ENCODE results near the gene LRRN2. TPM values are rescaled to one million over a fixed set of nuclear protein-coding genes. Genes with fewer than 3 reads are reported as not detected.

LRRN2 gene
- total and polyA plus RNA-seq, 9 of the 15 experiments (the other 6 are each of a cell fraction or from before 2014, with no cell fraction given), result 0.05 TPM; not detected in 8

DNA sequence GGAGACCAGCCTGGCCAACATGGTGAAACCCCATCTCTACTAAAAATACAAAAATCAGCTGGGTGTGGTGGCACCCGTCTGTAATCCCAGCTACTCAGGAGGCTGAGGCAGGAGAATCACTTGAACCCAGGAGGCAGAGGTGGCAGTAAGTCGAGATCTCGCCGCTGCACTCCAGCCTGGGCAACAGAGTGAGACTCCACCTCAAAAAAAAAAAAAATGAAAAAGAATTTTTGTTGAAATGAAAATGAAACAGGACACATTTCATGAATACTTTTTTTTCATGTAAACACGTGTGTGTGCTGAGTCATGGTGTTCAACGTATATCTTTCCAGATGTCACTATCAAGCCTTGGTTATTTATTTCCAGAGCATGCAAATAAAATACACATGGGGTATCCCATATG is 5.8 kb upstream of the LRRN2 start (continued):
- TF ChIP-seq, protein P1, sequence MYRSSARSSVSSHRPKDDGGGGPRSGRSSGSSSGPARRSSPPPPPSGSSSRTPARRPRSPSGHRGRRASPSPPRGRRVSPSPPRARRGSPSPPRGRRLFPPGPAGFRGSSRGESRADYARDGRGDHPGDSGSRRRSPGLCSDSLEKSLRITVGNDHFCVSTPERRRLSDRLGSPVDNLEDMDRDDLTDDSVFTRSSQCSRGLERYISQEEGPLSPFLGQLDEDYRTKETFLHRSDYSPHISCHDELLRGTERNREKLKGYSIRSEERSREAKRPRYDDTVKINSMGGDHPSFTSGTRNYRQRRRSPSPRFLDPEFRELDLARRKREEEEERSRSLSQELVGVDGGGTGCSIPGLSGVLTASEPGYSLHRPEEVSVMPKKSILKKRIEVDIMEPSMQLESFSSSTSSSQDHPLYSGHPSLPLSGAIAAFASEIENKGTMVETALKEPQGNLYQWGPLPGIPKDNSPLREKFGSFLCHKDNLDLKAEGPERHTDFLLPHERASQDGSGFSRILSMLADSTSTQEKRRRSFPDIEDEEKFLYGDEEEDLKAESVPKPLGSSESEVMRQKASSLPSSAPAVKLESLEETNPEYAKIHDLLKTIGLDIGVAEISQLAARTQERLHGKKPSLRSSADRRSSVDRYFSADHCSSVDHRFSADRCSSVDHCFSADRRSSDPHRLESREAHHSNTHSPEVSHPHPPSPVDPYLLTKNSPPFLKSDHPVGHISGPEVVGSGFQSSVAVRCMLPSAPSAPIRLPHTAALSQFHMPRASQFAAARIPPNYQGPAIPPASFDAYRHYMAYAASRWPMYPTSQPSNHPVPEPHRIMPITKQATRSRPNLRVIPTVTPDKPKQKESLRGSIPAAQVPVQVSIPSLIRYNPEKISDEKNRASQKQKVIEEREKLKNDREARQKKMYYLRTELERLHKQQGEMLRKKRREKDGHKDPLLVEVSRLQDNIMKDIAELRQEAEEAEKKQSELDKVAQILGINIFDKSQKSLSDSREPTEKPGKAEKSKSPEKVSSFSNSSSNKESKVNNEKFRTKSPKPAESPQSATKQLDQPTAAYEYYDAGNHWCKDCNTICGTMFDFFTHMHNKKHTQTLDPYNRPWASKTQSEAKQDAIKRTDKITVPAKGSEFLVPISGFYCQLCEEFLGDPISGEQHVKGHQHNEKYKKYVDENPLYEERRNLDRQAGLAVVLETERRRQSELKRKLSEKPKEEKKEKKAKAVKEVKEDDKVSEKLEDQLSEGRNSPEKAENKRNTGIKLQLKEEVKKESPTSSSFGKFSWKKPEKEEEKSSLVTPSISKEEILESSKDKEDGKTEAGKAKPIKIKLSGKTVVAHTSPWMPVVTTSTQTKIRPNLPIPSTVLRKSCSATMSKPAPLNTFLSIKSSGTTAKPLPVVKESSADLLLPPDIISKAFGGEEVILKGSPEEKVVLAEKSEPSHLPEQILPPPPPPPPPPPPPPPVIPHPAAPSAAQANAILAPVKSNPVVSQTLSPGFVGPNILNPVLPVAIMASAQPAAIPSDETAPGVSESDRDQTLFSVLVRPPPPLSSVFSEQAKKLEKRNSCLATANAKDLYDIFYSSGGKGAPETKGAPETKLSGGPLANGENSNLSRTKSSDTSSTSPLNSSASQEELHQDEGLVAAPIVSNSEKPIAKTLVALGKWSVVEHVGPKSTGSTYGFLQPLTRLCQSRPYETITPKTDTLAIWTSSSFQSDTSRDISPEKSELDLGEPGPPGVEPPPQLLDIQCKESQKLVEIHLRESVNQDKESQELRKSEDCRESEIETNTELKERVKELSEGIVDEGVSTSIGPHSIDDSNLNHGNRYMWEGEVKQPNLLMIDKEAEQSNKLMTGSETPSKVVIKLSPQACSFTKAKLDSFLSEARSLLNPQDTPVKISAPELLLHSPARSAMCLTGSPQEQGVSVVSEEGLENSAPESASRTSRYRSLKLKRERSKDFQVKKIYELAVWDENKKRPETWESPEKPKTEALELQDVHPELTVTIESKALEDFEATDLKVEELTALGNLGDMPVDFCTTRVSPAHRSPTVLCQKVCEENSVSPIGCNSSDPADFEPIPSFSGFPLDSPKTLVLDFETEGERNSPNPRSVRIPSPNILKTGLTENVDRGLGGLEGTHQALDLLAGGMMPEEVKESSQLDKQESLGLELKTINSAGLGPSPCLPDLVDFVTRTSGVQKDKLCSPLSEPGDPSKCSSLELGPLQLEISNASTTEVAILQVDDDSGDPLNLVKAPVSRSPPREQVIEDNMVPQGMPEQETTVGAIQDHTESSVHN (IDR thresholded peaks at IDR 0.05; ENCODE audit: borderline replicate concordance in 1 of 2, low read depth in 1 of 2), result peak in 1 of 2 experiments; percentile 71; a peak in 2 of 4 replicates
- TF ChIP-seq MAFK (IDR thresholded peaks at IDR 0.05; ENCODE audit: low read length), result peak; percentile 88
- 0 out of 2 replicates have a peak, but pooled peaks have one; percentile 50 for TF ChIP-seq ZEB2 (IDR thresholded peaks at IDR 0.05)
- TF ChIP-seq MEF2D (tag; conservative IDR thresholded peaks at IDR 0.05; ENCODE audit: low read depth), result 0 out of 2 replicates have a peak, but pooled peaks have one; percentile 35
- peak; percentile 72 for TF ChIP-seq SMARCE1 (IDR thresholded peaks at IDR 0.05)
- TF ChIP-seq MEIS2 (IDR thresholded peaks at IDR 0.05; ENCODE audit: partially characterized antibody), result peak; percentile 93
- TF ChIP-seq ADNP (tag; IDR thresholded peaks at IDR 0.05), result peak; percentile 66; the same call in 1 of the 2 replicates
- TF ChIP-seq, protein P2, sequence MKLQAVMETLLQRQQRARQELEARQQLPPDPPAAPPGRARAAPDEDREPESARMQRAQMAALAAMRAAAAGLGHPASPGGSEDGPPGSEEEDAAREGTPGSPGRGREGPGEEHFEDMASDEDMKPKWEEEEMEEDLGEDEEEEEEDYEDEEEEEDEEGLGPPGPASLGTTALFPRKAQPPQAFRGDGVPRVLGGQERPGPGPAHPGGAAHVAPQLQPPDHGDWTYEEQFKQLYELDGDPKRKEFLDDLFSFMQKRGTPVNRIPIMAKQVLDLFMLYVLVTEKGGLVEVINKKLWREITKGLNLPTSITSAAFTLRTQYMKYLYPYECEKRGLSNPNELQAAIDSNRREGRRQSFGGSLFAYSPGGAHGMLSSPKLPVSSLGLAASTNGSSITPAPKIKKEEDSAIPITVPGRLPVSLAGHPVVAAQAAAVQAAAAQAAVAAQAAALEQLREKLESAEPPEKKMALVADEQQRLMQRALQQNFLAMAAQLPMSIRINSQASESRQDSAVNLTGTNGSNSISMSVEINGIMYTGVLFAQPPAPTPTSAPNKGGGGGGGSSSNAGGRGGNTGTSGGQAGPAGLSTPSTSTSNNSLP (IDR thresholded peaks at IDR 0.05; ENCODE audit: borderline replicate concordance, low read depth, low read length), result peak; percentile 26; the same call in 1 of the 2 replicates
- peak; percentile 43; the same call in 1 of the 2 replicates for TF ChIP-seq CXXC5 (CRISPR knock-in tag; IDR thresholded peaks at IDR 0.05)
- peak; percentile 60 for TF ChIP-seq L3MBTL2 (IDR thresholded peaks at IDR 0.05)
- peak; percentile 25 for TF ChIP-seq DACH1 (IDR thresholded peaks at IDR 0.05; ENCODE audit: partially characterized antibody)
- TF ChIP-seq LARP7 (IDR thresholded peaks at IDR 0.05), result peak; percentile 85; the same call in 1 of the 2 replicates
- TF ChIP-seq EP400 (IDR thresholded peaks at IDR 0.05), result peak; percentile 39
- TF ChIP-seq, protein P3, sequence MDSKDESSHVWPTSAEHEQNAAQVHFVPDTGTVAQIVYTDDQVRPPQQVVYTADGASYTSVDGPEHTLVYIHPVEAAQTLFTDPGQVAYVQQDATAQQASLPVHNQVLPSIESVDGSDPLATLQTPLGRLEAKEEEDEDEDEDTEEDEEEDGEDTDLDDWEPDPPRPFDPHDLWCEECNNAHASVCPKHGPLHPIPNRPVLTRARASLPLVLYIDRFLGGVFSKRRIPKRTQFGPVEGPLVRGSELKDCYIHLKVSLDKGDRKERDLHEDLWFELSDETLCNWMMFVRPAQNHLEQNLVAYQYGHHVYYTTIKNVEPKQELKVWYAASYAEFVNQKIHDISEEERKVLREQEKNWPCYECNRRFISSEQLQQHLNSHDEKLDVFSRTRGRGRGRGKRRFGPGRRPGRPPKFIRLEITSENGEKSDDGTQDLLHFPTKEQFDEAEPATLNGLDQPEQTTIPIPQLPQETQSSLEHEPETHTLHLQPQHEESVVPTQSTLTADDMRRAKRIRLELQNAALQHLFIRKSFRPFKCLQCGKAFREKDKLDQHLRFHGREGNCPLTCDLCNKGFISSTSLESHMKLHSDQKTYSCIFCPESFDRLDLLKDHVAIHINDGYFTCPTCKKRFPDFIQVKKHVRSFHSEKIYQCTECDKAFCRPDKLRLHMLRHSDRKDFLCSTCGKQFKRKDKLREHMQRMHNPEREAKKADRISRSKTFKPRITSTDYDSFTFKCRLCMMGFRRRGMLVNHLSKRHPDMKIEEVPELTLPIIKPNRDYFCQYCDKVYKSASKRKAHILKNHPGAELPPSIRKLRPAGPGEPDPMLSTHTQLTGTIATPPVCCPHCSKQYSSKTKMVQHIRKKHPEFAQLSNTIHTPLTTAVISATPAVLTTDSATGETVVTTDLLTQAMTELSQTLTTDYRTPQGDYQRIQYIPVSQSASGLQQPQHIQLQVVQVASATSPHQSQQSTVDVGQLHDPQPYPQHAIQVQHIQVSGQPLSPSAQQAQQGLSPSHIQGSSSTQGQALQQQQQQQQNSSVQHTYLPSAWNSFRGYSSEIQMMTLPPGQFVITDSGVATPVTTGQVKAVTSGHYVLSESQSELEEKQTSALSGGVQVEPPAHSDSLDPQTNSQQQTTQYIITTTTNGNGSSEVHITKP (IDR thresholded peaks at IDR 0.05; ENCODE audit: partially characterized antibody), result peak; percentile 10

Measured in K562 (cell line).